ENCODE data around the gene PHF1. TPM values are rescaled to one million over a fixed set of nuclear protein-coding genes. Genes with fewer than 3 reads are reported as not detected.

Gene PHF1
- total RNA-seq, 2 donors from 2014 or later = 51.8 to 69.8 TPM

DNA sequence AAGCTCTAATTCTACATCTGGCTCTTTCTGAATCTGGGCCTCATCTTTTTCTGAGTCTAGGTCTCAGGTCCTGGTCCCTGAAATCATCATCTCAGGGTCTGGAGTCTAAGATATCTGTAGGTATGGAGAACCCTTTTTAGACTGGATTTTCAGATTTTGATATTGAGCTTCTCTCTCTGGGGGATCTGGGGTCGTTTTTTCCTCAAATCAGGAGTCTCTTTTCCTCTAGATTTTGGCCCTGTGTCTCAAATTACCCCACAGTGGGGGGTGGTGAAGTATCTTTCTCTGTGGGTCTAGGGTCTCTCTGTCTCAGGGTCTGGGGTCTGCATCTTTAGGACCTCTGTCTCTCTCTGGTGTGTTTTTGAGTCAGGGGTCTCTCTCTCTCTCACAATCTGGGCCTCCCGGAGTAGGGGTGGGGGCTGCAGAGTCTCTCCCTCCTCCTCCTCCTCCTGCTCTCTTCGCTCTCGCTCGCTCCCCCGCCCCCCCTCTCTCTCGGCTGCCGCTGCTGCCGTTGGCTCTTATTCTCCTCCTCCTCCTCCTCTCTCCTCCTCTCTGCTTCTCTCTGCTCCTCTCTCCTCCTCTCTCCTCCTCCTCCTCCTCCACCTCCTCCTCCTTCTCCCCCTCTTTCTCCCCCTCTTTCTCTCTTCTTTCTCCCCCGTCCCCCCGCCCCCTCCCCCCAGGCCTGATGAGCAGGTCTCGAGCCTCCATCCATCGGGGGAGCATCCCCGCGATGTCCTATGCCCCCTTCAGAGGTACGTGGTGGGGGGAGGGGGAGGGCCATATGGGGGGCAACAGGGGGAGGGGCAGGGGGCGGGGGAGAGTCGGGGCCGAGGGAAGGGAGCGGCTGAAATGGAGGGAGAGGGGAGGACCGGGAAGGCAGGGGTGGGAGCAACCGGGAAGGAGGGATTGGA lies 9.0 kb downstream of the PHF1 start, which contains the start of gene SYNGAP1:
Gene SYNGAP1 (plus strand): TSS at position 486 of the 911 bp plus-strand sequence. CDS start 200 bp downstream, at position 686.
- Histone ChIP-seq H3K27me3 (no peaks in the 10 kb centered on the region), H3K9me3 (no peaks in the 10 kb centered on the region), H3K4me1 (peaks cover 0 to 48% of the 10 kb centered on the region in 2 donors), H3K27ac (peak within 1 kb of the TSS; percentile 96 to 97), H3K36me3 (peaks cover 13% of the 10 kb centered on the region), H3K4me3 (peak within 1 kb of the TSS; percentile 33 to 47)
- no peak for DNase-seq (ENCODE audit: low spot score)
- TF ChIP-seq, protein P1, sequence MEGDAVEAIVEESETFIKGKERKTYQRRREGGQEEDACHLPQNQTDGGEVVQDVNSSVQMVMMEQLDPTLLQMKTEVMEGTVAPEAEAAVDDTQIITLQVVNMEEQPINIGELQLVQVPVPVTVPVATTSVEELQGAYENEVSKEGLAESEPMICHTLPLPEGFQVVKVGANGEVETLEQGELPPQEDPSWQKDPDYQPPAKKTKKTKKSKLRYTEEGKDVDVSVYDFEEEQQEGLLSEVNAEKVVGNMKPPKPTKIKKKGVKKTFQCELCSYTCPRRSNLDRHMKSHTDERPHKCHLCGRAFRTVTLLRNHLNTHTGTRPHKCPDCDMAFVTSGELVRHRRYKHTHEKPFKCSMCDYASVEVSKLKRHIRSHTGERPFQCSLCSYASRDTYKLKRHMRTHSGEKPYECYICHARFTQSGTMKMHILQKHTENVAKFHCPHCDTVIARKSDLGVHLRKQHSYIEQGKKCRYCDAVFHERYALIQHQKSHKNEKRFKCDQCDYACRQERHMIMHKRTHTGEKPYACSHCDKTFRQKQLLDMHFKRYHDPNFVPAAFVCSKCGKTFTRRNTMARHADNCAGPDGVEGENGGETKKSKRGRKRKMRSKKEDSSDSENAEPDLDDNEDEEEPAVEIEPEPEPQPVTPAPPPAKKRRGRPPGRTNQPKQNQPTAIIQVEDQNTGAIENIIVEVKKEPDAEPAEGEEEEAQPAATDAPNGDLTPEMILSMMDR (IDR thresholded peaks at IDR 0.05) = no peak

DNA sequence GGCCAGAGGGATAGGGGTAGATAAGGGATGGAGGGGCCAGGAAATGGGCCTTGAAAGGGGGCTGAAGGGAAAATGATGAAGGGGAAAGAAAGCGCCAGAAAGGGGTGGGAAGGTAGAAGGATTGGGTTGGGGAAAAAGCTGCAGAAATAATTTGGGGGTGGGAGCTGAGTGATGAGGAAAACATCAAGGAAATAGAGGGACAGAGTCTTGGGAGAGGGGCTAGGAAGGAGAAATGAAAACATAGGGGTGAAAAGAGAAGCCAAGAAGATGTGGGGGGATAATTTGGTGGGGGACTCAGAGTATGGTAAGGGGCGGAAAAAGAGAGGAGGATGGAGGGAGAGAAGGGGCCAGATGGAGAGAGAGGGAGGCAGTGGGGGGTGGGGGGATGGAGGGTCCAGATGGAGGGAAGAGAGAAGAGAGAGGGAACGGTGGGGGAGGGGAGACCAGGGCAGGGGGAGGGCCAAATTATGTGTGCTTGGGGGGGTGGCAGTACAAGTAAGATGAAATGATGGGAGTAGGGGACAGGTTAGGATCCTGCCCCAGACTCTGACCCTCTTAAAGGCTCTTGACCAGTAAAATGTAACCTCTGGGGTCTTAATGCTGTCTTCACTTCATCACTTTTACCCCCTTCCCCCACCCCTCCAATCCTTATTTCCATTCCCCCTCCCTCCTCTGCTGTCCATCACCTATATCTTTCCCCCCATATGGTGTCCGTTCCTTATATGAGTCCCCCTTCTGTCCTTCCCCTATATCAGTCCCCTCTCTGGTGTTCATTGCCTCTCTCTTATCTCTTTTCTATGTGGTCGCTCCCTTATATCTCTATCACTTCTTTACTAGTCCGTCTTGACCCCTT lies 9.9 kb downstream of the PHF1 start:
- Histone ChIP-seq H3K9me3 (no peaks in the 10 kb centered on the region), H3K27me3 (no peaks in the 10 kb centered on the region), H3K27ac (peak overlapping the region; percentile 96 to 97), H3K4me1 (peaks cover 0 to 52% of the 10 kb centered on the region in 2 donors), H3K36me3 (peaks cover 4% of the 10 kb centered on the region), H3K4me3 (peak overlapping the region; percentile 33 to 47)
- TF ChIP-seq, protein P1 (IDR thresholded peaks at IDR 0.05) = no peak
- no peak for DNase-seq (ENCODE audit: low spot score)

DNA sequence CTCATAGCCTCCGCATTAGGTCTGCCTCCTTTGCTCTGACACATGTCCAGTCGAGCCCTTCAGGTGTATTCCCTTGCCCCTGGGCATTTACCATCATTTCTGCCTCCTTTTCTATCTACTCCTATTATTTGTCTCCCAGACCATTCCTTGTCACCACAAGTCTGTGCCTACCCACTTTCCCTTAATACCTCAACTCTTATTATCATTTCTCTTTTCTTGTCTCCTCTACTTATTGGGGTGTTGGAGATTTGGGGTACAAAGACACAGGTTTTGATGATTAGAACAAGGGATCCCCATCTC lies 10.5 kb downstream of the PHF1 start:
- H3K4me3 ChIP-seq = no peak overlapping the region
- H3K27ac ChIP-seq = no peak overlapping the region
- no peaks in the 10 kb centered on the region for H3K36me3 ChIP-seq
- H3K4me1 ChIP-seq = peaks cover 0 to 50% of the 10 kb centered on the region in 2 donors
- TF ChIP-seq, protein P1 (IDR thresholded peaks at IDR 0.05) = no peak
- no peaks in the 10 kb centered on the region for H3K27me3 ChIP-seq
- DNase-seq (ENCODE audit: low spot score) = no peak
- H3K9me3 ChIP-seq = no peaks in the 10 kb centered on the region

DNA sequence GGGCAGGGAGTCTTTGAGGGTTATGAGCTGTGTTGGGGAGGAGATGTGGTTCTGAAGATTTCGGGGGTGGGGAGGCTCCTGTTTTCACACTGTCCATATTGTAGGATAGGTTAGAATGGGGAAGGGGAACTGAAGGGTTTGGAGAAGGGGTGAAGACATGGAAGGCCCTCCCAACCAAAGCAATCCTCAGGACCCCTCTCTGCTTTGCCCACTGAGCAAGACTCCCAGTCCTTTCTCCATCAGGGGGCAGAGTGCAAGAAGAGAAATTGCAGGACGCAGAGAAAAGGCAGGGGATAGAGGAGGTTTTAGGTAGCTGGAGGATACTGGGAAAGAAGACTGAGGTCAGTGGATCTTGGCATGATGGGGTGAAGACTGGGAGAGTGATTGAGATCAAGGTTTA lies 13.0 kb downstream of the PHF1 start:
- Histone ChIP-seq H3K9me3 (no peaks in the 10 kb centered on the region), H3K36me3 (no peaks in the 10 kb centered on the region), H3K27ac (peak overlapping the region; percentile 91 to 95), H3K27me3 (no peaks in the 10 kb centered on the region), H3K4me1 (peaks cover 0 to 51% of the 10 kb centered on the region in 2 donors), H3K4me3 (no peak overlapping the region)
- TF ChIP-seq, protein P1 (IDR thresholded peaks at IDR 0.05) = no peak
- no peak for DNase-seq (ENCODE audit: low spot score)

DNA sequence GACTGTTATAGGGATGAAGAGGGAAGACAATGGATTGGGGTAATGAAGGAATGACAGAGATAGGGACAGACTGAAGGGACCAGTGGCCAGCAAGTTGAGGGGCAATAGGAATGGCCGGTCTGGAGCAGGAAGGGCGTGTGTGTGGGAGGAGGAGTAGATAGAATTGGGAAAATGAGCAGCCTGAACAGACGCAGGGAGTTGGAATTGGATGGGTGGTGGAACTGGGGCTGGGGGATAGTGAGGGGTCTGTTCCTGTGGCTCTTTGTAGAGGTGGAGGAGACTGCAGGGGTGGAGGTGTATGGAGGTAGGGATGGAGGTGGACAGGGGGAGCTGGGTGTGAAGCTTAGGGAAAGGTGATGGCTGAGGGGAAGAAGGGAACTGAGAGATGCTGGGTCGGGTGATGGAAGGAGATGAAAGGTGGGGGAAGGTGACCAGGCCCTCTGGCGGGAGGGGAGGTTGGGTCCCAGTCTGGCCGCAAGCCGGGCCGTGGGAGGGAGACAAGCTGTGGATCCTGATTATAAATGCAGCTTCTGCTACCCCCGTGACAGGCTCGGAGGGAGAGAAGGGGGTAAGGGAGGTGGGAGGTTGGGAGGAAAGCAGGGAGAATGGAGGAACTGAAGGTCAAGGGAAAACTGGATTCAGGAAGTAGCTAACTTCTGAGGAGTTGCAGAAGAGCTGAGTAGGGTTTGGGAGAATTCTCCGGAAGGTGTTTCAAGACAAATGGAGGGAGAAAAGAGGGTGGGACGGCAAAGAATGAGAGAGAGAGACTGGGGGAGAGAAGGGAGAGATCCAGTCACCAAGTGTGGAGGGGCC lies 14.2 kb downstream of the PHF1 start:
- Histone ChIP-seq H3K36me3 (no peaks in the 10 kb centered on the region), H3K27ac (peak overlapping the region; percentile 91 to 95), H3K4me1 (peaks cover 0 to 52% of the 10 kb centered on the region in 2 donors), H3K27me3 (no peaks in the 10 kb centered on the region), H3K4me3 (peak overlapping the region; percentile 54 to 66), H3K9me3 (no peaks in the 10 kb centered on the region)
- TF ChIP-seq, protein P1 (IDR thresholded peaks at IDR 0.05) = no peak
- no peak for DNase-seq (ENCODE audit: low spot score)
